ENCODE data around the gene GADL1. TPM values are rescaled to one million over a fixed set of nuclear protein-coding genes. Genes with fewer than 3 reads are reported as not detected.

The GADL1 gene
- polyA plus RNA-seq, 3 donors = not detected

DNA sequence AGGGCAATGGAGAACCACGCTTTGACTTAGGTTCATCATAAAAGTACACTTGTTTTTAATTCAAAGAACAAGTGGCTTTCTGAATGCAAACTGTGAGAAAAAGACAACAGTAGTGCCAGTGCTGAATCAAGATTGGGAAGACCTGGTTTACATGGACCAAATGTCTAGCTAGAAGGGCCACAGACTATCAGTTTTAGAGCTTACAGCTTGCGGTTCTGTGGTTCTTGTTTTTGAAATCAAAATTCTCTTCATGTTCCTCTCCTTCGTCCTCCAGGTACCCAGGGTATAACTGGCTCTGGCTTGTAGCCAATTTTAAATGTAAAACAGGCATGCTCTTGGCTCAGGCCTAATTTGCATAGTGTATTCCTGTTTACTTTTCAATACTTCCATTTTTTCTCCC is 163.5 kb downstream of the GADL1 start:
- H3K4me1 Mint-ChIP-seq = peaks cover 2% of the 10 kb centered on the region
- no peaks in the 10 kb centered on the region for H3K9me3 ChIP-seq (replicated peaks in 1 of 2; ENCODE audit: control insufficient read depth in 1 of 2, insufficient read depth in 1 of 2, low read length in 2 of 2)
- no peak overlapping the region for H3K9ac ChIP-seq (ENCODE audit: insufficient read depth, low read length, poor library complexity, severe bottlenecking)
- H3K4me3 Mint-ChIP-seq = no peak overlapping the region
- peaks cover 0 to 2% (median 0%) of the 10 kb centered on the region in 7 donors for H3K9me3 Mint-ChIP-seq
- intact Hi-C loops (cut with micrococcal nuclease) = no loop called here
- H3K27me3 Mint-ChIP-seq (ENCODE audit: low read depth in 3 of 3) = peaks cover 0 to 2% (median 0%) of the 10 kb centered on the region in 3 donors
- no peaks in the 10 kb centered on the region for H3K36me3 ChIP-seq (replicated peaks in 1 of 2; ENCODE audit: control insufficient read depth in 1 of 2, insufficient read depth in 2 of 2, low read length in 2 of 2)
- no peak overlapping the region for H3K27ac ChIP-seq (ENCODE audit: low read depth in 1 of 2, low read length in 2 of 2)
- 50% methylated on average over 2 of the region's 3 CpGs for WGBS (ENCODE audit: insufficient coverage)
- no peak overlapping the region for H2AFZ ChIP-seq (ENCODE audit: insufficient read depth, low read depth, low read length, poor library complexity, severe bottlenecking)
- DNase-seq = no peak
- H3K4me2 ChIP-seq (replicated peaks; ENCODE audit: extremely low read depth, low read length, poor library complexity, severe bottlenecking) = no peak overlapping the region
- no peak for TF ChIP-seq CTCF (IDR thresholded peaks at IDR 0.05)
- no peaks in the 10 kb centered on the region for H3K27me3 ChIP-seq (ENCODE audit: control insufficient read depth in 2 of 2, insufficient read depth in 2 of 2, low read length in 2 of 2)
- H3K4me3 ChIP-seq (replicated peaks in 1 of 3; ENCODE audit: low read depth in 2 of 3, low read length in 3 of 3) = no peak overlapping the region
- no peak overlapping the region for H3K27ac Mint-ChIP-seq
- no peaks in the 10 kb centered on the region for H4K20me1 ChIP-seq (ENCODE audit: insufficient read depth, low read length)
- H3K36me3 Mint-ChIP-seq = no peaks in the 10 kb centered on the region
- H3K79me2 ChIP-seq (ENCODE audit: insufficient read depth, low read length) = no peaks in the 10 kb centered on the region
- no peaks in the 10 kb centered on the region for H3K4me1 ChIP-seq (ENCODE audit: control insufficient read depth in 1 of 2, insufficient read depth in 2 of 2, low read length in 2 of 2)

DNA sequence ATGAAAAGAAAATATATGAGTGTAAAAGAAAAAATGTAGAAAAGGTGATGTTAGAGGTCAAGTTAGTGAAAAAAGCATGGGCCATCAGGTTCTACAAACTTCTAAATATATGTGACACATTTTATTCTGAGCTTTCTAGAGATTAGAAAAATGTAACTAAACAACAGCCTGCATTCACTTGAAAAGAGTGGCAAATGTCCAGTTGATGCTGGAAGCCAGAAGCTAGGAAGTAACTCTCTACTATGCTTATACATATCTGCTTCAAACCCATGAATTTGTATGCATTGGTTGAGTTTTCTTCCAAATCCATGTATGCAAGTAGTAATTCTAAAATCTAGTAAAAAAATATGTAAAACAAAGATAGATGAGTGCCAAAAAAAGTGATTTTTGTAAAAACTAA is 164.5 kb downstream of the GADL1 start:
- no peak overlapping the region for H3K4me3 Mint-ChIP-seq
- Histone ChIP-seq H2AFZ (ENCODE audit: insufficient read depth, low read depth, low read length, poor library complexity, severe bottlenecking) (no peak overlapping the region), H3K9ac (ENCODE audit: insufficient read depth, low read length, poor library complexity, severe bottlenecking) (no peak overlapping the region), H3K27me3 (ENCODE audit: control insufficient read depth in 2 of 2, insufficient read depth in 2 of 2, low read length in 2 of 2) (no peaks in the 10 kb centered on the region), H3K79me2 (ENCODE audit: insufficient read depth, low read length) (no peaks in the 10 kb centered on the region), H3K4me1 (ENCODE audit: control insufficient read depth in 1 of 2, insufficient read depth in 2 of 2, low read length in 2 of 2) (no peaks in the 10 kb centered on the region), H3K4me2 (replicated peaks; ENCODE audit: extremely low read depth, low read length, poor library complexity, severe bottlenecking) (no peak overlapping the region), H4K20me1 (ENCODE audit: insufficient read depth, low read length) (no peaks in the 10 kb centered on the region), H3K36me3 (replicated peaks in 1 of 2; ENCODE audit: control insufficient read depth in 1 of 2, insufficient read depth in 2 of 2, low read length in 2 of 2) (no peaks in the 10 kb centered on the region), H3K4me3 (replicated peaks in 1 of 3; ENCODE audit: low read depth in 2 of 3, low read length in 3 of 3) (no peak overlapping the region), H3K27ac (ENCODE audit: low read depth in 1 of 2, low read length in 2 of 2) (no peak overlapping the region), H3K9me3 (replicated peaks in 1 of 2; ENCODE audit: control insufficient read depth in 1 of 2, insufficient read depth in 1 of 2, low read length in 2 of 2) (no peaks in the 10 kb centered on the region)
- peaks cover 2% of the 10 kb centered on the region for H3K4me1 Mint-ChIP-seq
- intact Hi-C loops (cut with micrococcal nuclease) = no loop called here
- H3K9me3 Mint-ChIP-seq = peaks cover 0 to 6% (median 0%) of the 10 kb centered on the region in 7 donors
- H3K27ac Mint-ChIP-seq = no peak overlapping the region
- DNase-seq = no peak
- H3K27me3 Mint-ChIP-seq (ENCODE audit: low read depth in 3 of 3) = peaks cover 0 to 6% (median 0%) of the 10 kb centered on the region in 3 donors
- no peak for TF ChIP-seq CTCF (IDR thresholded peaks at IDR 0.05)
- H3K36me3 Mint-ChIP-seq = no peaks in the 10 kb centered on the region

Measured in CD14-positive monocyte (primary cell).